Left renal cortex interstitium (tissue), 4 donors: ENCODE data around the gene MARCHF4. TPM values are rescaled to one million over a fixed set of nuclear protein-coding genes. Genes with fewer than 3 reads are reported as not detected.
"Not testable (repeated sequence)": the region's sequence is repeated elsewhere in the genome, so short reads cannot be mapped to it uniquely, and the experiment has no call there.

Experiments
- DNase-seq, 4 donors: peaks; one replicate each; pipeline ENCODE4 v3.0.0-alpha.2; 2013; ENCODE audit warnings: low read depth in 4 of 4, low spot score in 2 of 4, missing footprints in 1 of 4
- polyA plus RNA-seq, 4 donors: library from polyadenylated mRNA; unstranded; fragments of 120-200 nt; gene quantifications; one replicate each; pipeline ENCODE4 v1.2.1, GENCODE V29; 2013; ENCODE audit not compliant: insufficient read length in 4 of 4

Gene MARCHF4
- polyA plus RNA-seq, 4 donors, result 0.08 to 0.22 (median 0.15) TPM

DNA sequence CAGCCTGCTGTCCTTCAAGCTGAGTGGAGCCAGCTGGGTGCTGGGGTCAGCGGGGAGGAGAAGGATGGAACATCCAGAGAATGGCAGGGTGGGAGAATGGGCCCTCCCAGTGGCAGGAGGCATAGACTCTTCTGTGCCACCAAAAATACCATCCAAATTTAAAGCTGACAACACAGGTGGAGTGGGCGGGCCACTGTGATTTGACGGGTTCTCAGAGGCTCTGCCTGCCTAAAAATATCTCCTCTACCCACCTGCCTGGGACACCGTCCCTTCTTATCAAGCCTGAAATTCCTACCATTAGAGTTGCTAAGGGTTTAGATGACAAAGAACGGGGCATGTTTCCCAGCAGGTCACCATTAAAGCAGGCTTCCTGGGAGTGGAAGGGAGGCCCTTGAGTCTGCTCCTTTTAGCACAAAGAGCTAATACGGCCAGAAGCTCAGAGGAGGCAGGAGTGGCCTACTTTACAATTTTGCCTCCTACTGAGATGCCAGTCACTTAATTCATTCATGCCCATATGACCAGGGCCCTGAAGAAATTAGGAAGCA, 19.8 kb upstream of the MARCHF4 start:
- DNase-seq, result no peak

DNA sequence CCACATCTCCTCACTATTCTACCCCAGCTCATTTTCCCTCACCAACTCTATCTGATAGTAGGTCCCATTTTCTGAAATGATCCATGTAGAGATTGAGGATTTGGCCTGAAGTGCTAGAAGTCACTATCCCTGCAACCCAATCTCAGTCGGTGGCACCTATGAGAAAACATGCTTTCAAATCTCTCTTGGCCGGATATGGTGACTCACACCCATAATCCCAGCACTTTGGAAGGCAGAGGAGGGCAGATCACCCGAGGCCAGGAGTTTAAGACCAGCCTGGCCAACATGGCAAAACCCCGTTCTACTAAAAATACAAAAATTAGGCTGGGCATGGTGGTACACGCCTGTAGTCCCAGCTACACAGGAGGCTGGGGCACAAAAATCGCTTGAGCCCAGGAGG, 19.1 kb upstream of the MARCHF4 start:
- DNase-seq, result no peak

DNA sequence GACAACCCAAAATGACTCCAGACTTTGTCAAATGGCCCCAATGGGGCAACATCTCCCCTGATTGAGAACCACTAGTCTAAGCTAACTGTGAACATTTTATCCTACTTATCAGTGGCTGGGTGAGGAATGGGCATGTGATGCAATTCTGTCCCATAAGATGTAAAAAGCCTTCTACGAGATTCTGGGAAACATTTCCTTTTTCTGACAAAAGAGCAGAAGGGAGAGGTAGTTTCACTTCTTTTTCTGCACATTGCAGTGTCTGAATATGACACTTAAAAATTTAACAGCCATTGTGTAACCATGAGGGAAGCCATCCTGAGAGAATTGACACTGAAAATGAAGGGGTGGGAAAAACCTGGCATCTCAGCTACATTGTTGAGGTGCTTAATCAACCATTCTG, 17.3 kb upstream of the MARCHF4 start:
- DNase-seq, result no peak

DNA sequence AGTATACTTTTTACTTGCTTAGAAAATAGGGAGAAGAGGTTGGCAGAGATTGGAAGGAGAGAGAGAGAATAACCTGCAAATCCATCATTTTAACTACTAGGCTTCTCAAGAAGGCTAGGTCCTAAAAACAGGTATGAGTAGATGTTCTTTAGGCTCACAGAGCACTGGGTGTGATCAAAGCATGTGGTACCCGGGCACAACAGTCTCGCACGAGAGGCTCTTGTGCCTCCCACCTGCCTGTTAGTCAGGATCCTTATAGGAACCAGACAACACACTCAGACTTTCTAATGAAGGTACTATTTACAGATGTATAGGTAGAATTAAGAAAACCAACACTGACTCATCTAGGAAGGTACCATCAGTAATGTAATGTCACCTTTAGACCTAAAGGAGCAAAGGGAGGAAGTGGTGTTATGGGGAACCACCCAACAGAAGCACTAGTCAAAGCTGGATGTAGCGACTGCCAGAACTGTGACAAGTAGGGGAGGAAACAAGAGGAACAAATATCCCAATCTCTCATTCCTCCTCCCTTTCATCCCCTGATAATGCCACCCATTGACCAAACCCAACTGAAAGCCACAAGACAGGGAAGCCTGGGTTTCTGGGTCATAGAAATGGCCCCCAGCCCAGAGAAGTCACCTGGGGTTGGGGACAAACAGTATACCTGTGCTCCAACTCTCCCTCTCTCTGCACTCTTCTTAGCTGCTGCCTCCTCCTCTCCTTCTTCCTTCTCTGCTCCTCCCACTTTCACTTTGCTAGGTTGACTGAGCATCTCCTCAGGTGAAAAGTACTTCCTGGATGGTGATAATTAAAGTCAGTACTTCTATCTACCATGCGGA, 16.0 kb upstream of the MARCHF4 start:
- no peak for DNase-seq

DNA sequence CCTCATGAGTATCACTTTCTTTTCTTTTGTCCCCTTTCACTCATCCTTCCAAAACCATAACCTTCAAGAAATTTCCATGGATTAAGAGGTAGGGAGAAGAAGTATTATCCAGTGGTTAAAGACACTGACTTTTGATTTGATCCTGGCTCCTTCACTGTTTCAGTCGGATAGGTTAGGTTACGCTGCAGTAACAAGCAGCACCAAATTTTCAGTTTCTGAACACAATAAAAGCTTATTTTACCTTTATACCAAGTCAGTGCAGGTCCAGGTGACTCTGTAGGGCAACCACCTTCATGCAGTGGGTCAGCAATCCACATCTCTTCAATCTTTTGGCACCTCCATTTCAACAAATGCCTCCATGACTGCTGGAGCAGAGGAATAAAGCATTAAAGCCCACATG, 15.0 kb upstream of the MARCHF4 start:
- DNase-seq, result no peak

DNA sequence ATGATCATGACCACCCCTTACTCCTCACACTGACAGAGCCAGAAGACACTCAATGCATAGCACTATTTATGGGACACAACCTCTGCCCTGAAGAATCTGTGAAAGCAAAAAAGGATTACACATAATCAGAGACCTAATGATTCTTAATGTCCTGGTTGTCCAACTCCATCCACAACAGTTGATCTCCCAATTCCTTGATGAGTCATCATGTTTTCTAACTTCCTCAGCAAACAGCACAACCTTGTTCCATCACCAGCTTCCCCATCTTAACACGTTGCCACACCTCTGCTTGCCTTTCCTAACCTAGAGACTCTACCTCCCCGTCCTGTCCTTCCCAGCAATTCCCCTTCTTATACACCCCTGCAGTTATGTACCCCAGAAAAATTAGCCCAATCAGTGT, 13.2 kb upstream of the MARCHF4 start:
- DNase-seq, result no peak

DNA sequence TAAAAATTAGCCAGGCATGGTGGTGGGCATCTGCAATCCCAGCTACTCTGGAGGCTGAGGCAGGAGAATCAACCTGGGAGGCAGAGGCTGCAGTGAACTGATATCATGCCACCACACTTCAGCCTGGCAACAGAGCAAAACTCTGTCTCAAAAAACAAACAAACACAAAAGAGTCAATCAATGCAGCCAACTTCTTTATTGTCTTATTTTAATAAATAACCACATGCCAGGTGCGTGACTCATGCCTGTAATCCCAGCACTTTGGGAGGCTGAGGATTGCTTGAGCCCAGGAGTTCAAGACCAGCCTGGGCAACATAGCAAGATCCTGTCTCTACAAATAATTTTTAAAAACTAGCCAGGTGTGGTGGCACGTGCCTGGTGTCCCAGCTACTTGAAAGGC, 12.1 kb upstream of the MARCHF4 start:
- not testable (repeated sequence) for DNase-seq

DNA sequence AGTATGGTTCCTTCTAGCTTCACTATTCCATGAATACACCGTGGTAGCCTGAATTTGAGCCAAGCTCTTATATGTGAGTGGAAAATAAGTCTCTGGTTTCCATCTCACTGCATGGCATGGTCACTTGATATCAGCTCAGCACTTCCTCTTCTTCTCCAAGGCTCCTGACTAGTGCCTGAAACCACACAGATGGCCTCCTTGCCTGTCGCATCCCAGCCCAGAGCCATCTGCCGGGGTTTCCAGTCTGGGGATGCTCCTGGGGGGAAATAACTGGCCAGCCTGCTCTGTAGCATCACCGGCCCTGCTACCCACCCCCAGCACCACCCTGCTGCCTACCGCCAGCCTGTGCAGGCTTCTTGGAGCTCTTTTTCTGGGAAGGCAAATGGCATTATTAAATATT, 7.7 kb upstream of the MARCHF4 start:
- DNase-seq, result no peak

DNA sequence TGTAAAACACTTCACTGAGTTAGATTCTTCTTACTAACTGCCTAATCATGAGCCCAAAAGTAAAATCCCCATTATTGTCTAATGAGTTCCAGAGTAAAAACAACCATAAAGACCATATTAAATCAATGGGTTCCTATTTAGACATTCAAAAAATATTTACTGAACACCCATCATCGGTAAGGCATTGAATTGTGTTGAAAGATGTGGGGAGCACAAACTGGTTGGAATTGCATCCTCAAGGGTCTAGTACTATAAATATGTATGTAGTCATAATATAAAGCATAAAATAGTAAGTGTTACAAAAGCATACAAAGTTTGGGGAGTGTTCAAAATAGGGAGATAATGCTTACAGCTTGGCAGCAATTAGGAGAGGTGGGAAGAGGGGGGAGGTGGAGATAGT, 3.0 kb upstream of the MARCHF4 start:
- no peak for DNase-seq

DNA sequence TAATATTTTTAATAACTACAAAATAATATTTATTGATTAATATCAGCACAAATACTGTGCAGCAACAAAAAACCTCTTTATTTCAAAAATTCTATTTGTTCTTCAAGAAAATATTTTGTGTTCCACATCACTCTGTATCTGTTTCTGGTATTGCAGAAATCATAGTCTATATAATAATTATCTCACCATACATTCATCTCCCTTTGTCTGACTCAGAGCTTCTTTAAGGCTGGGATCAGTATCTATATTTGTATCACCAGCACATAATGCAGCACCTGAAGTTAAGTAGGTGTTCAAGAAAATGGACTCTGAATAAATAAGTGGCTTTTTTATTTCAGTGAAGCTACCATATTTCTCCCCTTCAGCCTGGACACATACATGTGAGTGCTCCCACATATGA, 1.6 kb upstream of the MARCHF4 start:
- no peak for DNase-seq

DNA sequence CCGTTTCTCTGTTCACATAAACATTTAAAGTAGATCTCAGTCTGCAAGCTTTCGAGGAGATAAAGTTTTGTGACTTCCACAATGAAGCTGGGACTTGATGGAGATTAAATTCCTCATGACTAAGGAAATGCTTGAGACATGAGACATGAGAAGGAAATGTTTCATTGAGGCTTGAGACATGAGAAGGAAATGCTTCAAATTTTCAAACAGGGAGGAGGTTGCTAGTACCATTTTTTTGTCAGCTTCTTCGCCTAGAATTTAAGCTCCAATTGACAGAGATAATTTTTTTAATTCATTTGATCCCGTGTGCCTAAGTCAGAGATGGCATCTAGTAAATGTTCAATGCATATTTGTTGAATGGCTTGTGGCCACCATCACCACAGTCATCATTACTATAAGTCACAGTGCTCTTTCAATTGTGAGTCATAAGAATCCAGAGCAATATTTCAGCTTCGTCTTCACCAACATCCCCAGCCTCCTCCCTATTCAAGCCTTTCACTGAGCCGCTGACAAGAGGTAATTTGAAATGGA, 543 bp upstream of the MARCHF4 start:
- no peak for DNase-seq

DNA sequence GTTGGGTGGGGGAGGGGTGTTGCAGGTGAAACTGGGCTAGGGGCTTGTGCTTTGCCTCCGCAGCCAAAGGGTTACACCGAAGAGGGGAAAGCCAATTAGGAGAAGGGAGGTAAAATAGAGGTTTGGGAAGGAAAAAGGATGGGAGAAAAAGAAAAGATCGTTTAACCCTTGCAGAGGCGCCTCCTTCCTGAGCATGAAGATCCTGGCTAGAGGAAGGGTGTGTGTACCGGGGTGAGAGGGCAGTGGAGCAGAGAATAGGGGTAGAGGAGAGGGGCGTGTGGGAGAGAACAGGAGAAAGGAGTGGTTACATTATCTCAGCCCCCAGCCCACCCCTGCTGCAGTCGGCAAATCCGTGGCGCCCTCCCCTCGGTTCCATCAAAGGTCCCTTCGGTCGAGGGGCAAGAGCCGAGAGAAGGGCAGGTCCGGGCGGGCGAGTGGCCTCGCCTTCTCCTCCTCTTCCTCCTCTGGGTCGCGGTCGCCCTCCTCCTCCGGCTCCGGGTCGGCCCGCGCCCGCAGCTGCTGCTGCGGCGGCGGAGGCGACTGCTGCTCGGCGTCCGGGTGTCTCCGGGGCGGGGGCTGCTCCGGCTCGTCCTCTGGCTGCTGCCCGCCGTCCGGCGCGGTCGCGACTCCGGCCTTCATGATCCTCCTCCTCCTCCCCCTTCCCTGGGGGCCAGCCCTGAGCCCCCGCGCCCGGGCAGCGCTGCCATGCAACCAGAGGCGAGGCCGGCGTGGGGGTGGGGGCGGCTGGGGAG, 1.1 kb downstream of the MARCHF4 start:
- DNase-seq, result no peak

DNA sequence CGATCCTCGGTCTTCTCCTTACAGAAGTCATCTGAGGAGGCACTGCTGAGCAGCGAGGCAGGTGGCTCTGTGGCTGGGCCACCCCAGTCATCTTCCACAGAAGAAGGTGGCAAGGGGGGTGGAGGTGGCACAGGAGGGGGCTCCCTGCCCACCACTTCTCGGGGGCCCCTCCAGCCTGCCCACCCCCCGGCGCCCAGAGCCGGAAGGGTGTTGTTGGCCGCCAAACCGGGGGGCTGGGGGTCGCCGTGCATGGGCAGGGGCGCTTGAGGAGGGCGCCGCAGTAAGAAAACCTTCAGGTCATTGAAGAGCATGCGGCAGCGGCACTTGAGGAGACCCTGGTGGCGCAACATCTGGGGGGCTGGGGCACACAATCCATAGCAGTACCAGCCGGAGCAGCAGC, 2.5 kb downstream of the MARCHF4 start:
- DNase-seq, result no peak

DNA sequence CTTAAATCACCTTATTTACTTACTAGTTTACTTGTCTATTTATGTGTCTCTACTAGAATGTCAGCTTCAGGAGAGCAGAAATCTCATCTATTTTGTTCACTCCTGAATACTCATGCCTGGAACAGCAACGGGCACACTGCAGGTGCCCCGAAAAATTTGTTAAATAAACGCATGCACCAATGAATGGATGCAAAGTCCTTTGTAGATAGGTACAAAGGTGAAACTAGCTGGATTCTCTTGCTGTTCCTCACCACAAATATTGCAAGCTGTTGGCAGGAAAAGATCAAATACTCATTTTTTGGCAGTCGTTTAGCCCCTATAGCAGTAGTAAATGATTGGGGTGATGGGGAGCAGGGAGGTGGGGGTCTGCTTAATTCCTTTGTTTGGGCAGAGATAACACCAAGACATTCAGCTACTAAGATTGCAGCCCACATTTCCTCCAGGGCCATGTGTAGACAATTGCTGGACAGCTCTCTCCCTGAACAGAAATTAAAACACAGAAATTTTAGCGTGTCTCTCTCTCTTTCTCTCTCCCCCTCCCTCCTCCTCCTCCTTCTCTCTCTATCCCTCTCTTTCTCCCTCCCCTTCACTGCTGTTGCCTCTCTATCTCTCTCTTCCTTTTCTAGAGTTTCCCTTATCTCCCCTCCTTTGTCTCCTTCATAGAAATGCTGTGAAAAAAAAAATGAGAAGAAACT, 5.4 kb downstream of the MARCHF4 start:
- no peak for DNase-seq

DNA sequence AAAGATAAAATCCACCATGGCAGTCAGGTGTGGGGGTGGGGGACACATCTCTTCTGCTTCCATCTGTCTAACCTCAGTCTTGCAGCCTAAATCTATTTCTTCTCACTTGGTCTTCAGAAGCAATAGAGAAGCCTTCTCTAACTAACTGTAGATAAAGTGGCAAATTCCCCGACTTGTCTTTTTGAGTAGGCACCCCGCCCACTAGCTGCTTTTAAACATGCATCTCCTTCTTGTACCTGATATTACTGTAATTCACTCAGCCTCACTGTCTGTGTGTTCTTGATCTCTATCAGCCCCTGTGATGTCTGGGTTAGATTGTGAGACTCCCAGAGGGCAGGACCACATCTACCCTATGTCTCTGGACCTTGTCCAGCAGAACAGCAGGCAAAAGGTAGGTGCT, 6.8 kb downstream of the MARCHF4 start:
- no peak for DNase-seq

DNA sequence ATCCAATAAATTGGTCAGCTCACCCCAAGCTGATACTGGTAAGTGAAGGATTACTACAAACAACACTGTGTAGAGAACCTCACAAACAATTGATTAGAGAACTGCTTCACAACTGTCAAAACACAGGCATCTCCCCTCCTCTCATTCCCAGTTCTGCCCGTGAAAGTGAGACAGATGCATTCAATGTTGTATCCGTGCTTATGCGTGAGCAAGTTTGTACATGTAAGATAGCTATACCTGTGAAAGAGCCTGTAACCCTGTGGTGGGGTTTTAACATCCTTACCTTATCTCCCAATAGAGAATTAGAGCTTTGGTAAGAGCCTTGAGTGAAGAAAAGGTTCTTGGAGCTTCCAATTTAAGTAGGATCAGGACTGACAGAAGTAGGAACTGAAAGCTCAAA, 9.1 kb downstream of the MARCHF4 start:
- no peak for DNase-seq

DNA sequence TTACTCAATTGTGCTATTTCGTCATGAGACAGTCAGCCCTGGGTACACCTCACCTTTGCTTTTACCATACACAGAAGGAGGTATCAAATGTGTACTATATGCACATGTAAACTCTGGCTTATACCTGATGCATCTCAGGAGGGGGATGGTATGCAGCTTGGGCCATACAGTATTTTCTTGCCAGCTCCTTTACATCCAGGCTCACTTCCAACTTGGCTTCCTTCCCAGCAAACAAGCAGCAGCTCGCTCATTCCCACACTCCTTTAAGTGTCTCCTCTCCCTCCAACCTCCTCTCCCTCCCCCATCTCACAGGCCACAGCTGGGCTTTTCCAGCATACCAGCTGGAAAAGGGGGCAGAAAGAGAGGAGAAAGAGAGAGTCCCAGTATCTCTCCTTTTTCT, 9.6 kb downstream of the MARCHF4 start:
- DNase-seq, result no peak

DNA sequence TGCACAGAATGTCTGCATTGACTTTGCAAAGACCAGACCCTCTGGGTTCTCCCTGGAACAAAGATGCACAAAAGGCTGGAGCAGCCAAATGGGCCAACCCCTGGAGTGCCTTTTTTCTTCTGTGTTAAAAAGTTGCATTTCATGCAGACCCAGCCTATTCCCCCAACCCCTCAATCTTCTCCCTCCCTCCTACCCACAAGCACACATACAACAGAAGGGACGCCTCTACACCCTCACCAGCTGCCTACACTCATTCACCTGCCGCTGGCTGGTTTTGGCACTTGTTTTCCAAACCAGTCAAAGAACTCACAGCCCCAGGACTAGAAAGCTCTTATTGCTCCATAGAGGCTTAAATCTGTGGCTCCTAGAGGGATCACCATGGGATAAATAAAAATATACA, 16.6 kb downstream of the MARCHF4 start:
- no peak for DNase-seq

DNA sequence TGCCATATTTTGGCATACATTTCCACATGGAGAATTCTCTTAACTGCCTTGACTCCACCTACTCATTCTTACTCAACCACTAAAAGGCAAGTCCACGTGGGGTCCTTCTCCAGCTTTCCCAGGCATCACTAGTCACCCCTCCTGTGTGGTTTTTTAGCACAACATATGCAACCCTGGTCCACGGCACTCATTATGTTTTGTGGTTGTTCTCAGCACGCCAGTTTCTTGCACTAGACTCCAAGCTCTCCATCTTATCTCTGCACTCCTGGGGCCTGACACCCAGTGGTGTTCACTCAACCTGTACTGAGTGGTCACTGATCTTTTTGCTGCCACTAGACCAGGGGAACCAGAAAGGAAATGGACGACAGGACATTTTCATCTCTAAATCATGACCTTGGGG, 18.0 kb downstream of the MARCHF4 start:
- no peak for DNase-seq

DNA sequence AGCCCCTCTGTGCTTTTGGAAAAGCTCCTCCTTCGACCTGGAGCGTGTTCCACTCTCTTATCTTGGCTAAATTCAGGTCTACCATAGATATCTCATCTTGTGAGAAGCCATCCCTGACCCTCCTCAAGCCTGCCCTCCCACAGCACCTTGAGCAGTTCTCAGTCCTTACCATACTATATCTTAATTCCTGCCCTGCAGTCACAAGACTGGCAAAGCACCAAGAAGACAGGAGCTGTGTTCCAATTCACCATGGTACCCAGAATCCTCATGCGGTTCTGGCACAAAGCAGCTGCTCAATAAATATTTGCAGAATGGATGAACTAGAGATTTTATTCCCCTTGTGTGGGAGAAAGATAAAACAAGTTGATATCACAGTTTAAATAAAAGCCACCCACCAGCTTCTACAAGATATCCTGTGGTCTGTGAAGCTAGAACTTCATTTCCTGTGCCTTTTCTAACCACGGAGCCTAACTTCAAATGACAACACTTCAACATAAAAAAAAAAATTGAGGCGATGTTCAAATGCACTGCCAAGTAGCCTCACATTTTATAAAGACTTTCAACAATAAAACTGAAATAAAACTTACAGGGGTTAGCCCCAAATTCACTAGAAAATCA, 19.5 kb downstream of the MARCHF4 start:
- DNase-seq, result no peak
